NT2/D1 (cell line): Measurements from ENCODE around the gene TSEN2.
"Not testable (repeated sequence)": the region's sequence is repeated elsewhere in the genome, so short reads cannot be mapped to it uniquely, and the experiment has no call there.

Experiments
- DNase-seq: peaks from one replicate; pipeline ENCODE4 v3.0.0-alpha.2; 2011; ENCODE audit warnings: low read depth, low spot score
- H3K27me3 ChIP-seq: 2 replicates; pipeline ENCODE4 v1.6.0; 2011; ENCODE audit warnings: mild to moderate bottlenecking; ENCODE audit not compliant: insufficient read length, insufficient read depth
- H3K36me3 ChIP-seq: 2 replicates; pipeline ENCODE4 v1.6.1; 2011; ENCODE audit warnings: mild to moderate bottlenecking, low read length, mixed read lengths; ENCODE audit not compliant: insufficient read depth, insufficient read length
- H3K4me1 ChIP-seq: 2 replicates; pipeline ENCODE4 v1.5.1; 2011; ENCODE audit not compliant: insufficient read depth, insufficient read length
- H3K4me3 ChIP-seq: 2 replicates; pipeline ENCODE4 v1.5.1; 2011; ENCODE audit warnings: low read depth; ENCODE audit not compliant: insufficient read length
- H3K9ac ChIP-seq: 2 replicates; pipeline ENCODE4 v1.6.0; 2011; ENCODE audit warnings: low read depth; ENCODE audit not compliant: insufficient read length
- H3K9me3 ChIP-seq: 2 replicates; pipeline ENCODE4 v1.5.1; 2011; ENCODE audit warnings: mild to moderate bottlenecking, low read length; ENCODE audit not compliant: insufficient read depth
- SUZ12 ChIP-seq: IDR thresholded peaks from 2 replicates; pipeline ENCODE4 v1.6.1; 2011; ENCODE audit not compliant: insufficient read length, insufficient read depth; ENCODE audit errors: extremely low read depth
- YY1 ChIP-seq: IDR thresholded peaks from 2 replicates; pipeline ENCODE4 v1.6.1; 2011; ENCODE audit not compliant: insufficient read length, insufficient read depth
- ZNF274 ChIP-seq: IDR thresholded peaks from 2 replicates; pipeline ENCODE4 v1.6.1; 2011; ENCODE audit warnings: mild to moderate bottlenecking, low read depth, low read length

Gene TSEN2

GRCh38 chr3:12454076-12454815, 30.0 kb upstream of the TSEN2 start:
- Histone ChIP-seq H3K4me1 (no peaks in the 10 kb centered on the region), H3K9me3 (no peaks in the 10 kb centered on the region), H3K9ac (no peak overlapping the region), H3K36me3 (no peaks in the 10 kb centered on the region), H3K27me3 (no peaks in the 10 kb centered on the region), H3K4me3 (no peak overlapping the region)
- no peak for DNase-seq
- TF ChIP-seq ZNF274 (no peak), SUZ12 (no peak), YY1 (no peak)

DNA sequence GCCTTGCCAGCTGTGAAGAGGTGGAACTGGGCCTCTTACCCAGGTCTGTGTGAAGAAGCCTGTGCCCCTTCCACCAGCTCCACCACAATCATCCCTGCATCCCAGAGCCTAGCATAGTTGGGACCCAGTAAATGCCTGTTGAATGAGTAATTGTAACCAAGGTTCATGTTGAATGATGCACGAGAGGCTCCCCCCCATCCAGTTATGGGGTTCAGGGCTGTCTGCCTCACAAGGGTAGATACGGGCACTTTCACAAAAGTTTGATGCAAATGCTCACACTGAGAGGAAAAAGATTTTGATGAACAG, 29.5 kb upstream of the TSEN2 start:
- H3K4me1 ChIP-seq, result no peaks in the 10 kb centered on the region
- no peaks in the 10 kb centered on the region for H3K9me3 ChIP-seq
- no peak overlapping the region for H3K4me3 ChIP-seq
- H3K36me3 ChIP-seq, result no peaks in the 10 kb centered on the region
- no peak for DNase-seq
- no peaks in the 10 kb centered on the region for H3K27me3 ChIP-seq
- H3K9ac ChIP-seq, result no peak overlapping the region
- TF ChIP-seq ZNF274 (no peak), SUZ12 (no peak), YY1 (no peak)

- Histone ChIP-seq H3K27me3 (no peaks in the 10 kb centered on the region), H3K4me3 (no peak overlapping the region)
Observed at GRCh38 chr3:12455740-12456139, 28.5 kb upstream of the TSEN2 start.

DNA sequence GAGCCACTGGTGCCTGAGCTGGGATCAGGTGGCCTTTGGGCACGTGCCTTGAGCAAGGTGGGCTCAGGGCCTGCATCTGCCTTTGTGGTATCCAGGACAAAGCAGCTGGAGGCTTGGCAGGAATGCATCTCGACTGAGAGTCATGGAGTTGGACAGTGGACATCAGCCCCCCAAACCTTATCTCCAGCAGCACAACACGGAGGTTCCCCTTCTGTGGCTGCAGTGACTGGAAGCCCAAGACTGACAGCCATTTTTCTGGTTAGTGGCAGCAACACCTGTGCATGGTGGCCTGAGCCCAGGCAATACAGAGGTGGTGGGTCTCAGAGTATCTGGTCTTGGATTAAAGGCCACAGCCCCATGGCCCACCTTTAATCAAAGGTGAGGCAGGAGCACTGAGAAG, 27.8 kb upstream of the TSEN2 start:
- H3K27me3 ChIP-seq, result no peaks in the 10 kb centered on the region
- no peaks in the 10 kb centered on the region for H3K36me3 ChIP-seq
- no peak for DNase-seq
- TF ChIP-seq SUZ12, result no peak
- TF ChIP-seq YY1, result no peak
- TF ChIP-seq ZNF274, result no peak
- H3K9me3 ChIP-seq, result no peaks in the 10 kb centered on the region
- no peak overlapping the region for H3K9ac ChIP-seq
- no peak overlapping the region for H3K4me3 ChIP-seq
- H3K4me1 ChIP-seq, result no peaks in the 10 kb centered on the region

More at GRCh38 chr3:12455740-12456139, 28.5 kb upstream of the TSEN2 start:
- Histone ChIP-seq H3K9ac (no peak overlapping the region), H3K4me1 (no peaks in the 10 kb centered on the region), H3K9me3 (no peaks in the 10 kb centered on the region), H3K36me3 (no peaks in the 10 kb centered on the region)
- TF ChIP-seq YY1 (no peak), SUZ12 (no peak), ZNF274 (no peak)
- no peak for DNase-seq

DNA sequence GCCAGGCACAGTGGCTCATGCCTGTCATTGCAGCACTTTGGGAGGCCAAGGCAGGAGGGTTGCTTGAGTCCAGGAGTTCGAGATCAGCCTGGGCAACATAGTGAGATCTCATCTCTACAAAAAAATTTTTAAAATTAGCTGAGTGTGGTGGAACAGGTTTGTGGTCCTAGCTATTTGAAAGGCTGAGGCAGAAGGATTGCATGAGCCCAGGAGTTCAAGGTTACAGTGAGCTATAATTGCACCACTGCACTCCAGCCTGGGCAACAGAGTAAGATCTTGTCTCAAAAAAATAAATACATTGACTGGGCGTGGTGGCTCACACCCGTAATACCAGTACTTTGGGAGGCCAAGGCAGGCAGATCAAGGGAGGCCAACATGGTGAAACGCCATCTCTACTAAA, 26.9 kb upstream of the TSEN2 start:
- not testable (repeated sequence) for H3K4me1 ChIP-seq, H3K4me3 ChIP-seq, H3K9me3 ChIP-seq, H3K9ac ChIP-seq, H3K27me3 ChIP-seq, H3K36me3 ChIP-seq, DNase-seq

DNA sequence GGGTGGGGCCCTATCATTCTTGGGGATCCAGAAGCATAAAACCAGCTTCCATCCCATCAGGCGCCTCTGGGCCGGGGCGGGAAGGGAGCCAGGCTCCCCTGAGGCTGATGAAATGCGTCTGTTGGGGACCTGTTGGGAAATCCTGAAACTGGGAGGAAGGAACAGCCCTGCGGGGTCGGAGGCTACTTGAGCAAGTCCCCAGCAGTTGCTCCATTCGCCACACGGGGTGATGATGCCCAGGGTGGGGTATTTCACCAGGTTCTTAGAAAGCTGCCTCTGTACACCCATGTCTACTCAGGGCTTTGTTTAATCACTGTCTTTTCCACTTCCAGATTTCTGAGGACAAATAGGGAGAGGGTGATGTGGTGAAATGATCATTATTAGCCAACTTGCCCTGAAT, 25.4 kb upstream of the TSEN2 start:
- TF ChIP-seq SUZ12, result no peak
- H3K4me1 ChIP-seq, result peaks cover 6% of the 10 kb centered on the region

DNA sequence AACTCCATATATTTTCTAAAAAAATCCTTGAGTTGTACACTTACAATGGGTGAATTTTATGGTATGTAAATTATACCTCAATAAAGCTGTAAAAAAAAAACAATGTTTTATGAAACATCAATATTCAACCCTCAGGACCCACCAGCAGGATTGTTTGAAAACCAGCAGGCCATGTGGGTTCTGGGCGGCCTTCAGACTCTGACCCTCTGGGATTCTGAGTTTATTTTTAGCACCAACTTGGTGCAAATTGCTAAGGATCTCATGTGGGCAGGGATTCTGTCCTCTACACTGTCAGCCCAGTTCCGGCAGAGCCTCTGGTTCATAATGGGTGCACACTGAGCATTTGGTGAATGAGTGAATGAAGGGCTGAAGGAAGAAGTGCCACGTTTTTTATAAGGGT, 24.2 kb upstream of the TSEN2 start:
- Histone ChIP-seq H3K36me3 (no peaks in the 10 kb centered on the region), H3K9me3 (no peaks in the 10 kb centered on the region), H3K4me1 (peaks cover 6% of the 10 kb centered on the region), H3K4me3 (no peak overlapping the region), H3K27me3 (no peaks in the 10 kb centered on the region), H3K9ac (no peak overlapping the region)
- no peak for TF ChIP-seq YY1
- TF ChIP-seq SUZ12, result no peak
- TF ChIP-seq ZNF274, result no peak
- DNase-seq, result no peak

More for the DNA sequence above, 25.4 kb upstream of the TSEN2 start:
- H3K4me3 ChIP-seq, result no peak overlapping the region
- no peak overlapping the region for H3K9ac ChIP-seq
- no peaks in the 10 kb centered on the region for H3K36me3 ChIP-seq
- no peaks in the 10 kb centered on the region for H3K9me3 ChIP-seq
- no peaks in the 10 kb centered on the region for H3K27me3 ChIP-seq
- no peak for DNase-seq

GRCh38 chr3:12461097-12461649, 23.1 kb upstream of the TSEN2 start:
- no peaks in the 10 kb centered on the region for H3K27me3 ChIP-seq
- H3K4me3 ChIP-seq, result no peak overlapping the region
- H3K9ac ChIP-seq, result no peak overlapping the region
- no peaks in the 10 kb centered on the region for H3K9me3 ChIP-seq
- TF ChIP-seq YY1 (no peak), SUZ12 (no peak), ZNF274 (no peak)
- H3K36me3 ChIP-seq, result no peaks in the 10 kb centered on the region
- H3K4me1 ChIP-seq, result peaks cover 6% of the 10 kb centered on the region
- DNase-seq, result no peak
